Liver (tissue), 9 donors: ENCODE data around the gene PLEKHG4. TPM values are rescaled to one million over a fixed set of nuclear protein-coding genes. Genes with fewer than 3 reads are reported as not detected.

Experiments
- DNase-seq: peaks from one replicate; pipeline ENCODE4 v3.0.0-alpha.2; 2017; ENCODE audit warnings: low spot score
- H3K27ac ChIP-seq, 2 donors: one replicate each; pipeline ENCODE4 v1.7.0; 2013; ENCODE audit warnings: inconsistent platforms in 2 of 2, low read length in 2 of 2, control low read depth in 1 of 2, low read depth in 1 of 2, mild to moderate bottlenecking in 1 of 2
- H3K27me3 ChIP-seq, 4 donors: one replicate each; pipeline versions ENCODE4 v1.6.1 to v1.7.0; 2013; ENCODE audit warnings: low read length in 3 of 4, inconsistent platforms in 1 of 4, mild to moderate bottlenecking in 1 of 4, moderate library complexity in 1 of 4; ENCODE audit not compliant: control insufficient read depth in 4 of 4, insufficient read depth in 4 of 4
- H3K36me3 ChIP-seq, 4 donors: one replicate each; pipeline versions ENCODE4 v1.6.1 to v1.7.0; 2013; ENCODE audit warnings: low read length in 3 of 4, mild to moderate bottlenecking in 3 of 4, low read depth in 1 of 4, moderate library complexity in 1 of 4; ENCODE audit not compliant: control insufficient read depth in 4 of 4, insufficient read depth in 3 of 4
- H3K4me1 ChIP-seq, 4 donors: one replicate each; pipeline versions ENCODE4 v1.6.1 to v1.7.0; 2013; ENCODE audit warnings: low read length in 3 of 4, mild to moderate bottlenecking in 3 of 4, moderate library complexity in 1 of 4; ENCODE audit not compliant: control insufficient read depth in 4 of 4, insufficient read depth in 4 of 4
- H3K4me3 ChIP-seq, 3 donors: one replicate each; pipeline versions ENCODE4 v1.6.1 to v1.7.0; 2013; ENCODE audit warnings: low read length in 3 of 3, control low read depth in 1 of 3, low read depth in 1 of 3, mild to moderate bottlenecking in 1 of 3
- H3K9ac ChIP-seq, 2 donors: one replicate each; pipeline ENCODE4 v1.7.0; 2013; ENCODE audit warnings: low read length in 2 of 2, mild to moderate bottlenecking in 2 of 2, moderate library complexity in 2 of 2, control low read depth in 1 of 2, low read depth in 1 of 2
- H3K9me3 ChIP-seq, 4 donors: one replicate each; pipeline versions ENCODE4 v1.6.1 to v1.7.0; 2013; ENCODE audit warnings: low read length in 3 of 4; ENCODE audit not compliant: control insufficient read depth in 4 of 4
- EGR1 ChIP-seq, 2 donors: IDR thresholded peaks; 2 replicates each; pipeline ENCODE4 v1.6.1; 2016 to 2018; ENCODE audit warnings: antibody characterized with exemption in 2 of 2, low read depth in 2 of 2
- FOXA1 ChIP-seq: IDR thresholded peaks from 2 replicates; pipeline ENCODE4 v1.6.1; 2016; ENCODE audit warnings: antibody characterized with exemption
- GABPA ChIP-seq, 2 donors: IDR thresholded peaks in 1 of 2; conservative IDR thresholded peaks in 1 of 2; 2 replicates each; pipeline ENCODE4 v1.6.1; 2016; ENCODE audit warnings: antibody characterized with exemption in 2 of 2, mild to moderate bottlenecking in 1 of 2, moderate library complexity in 1 of 2
- HNF4A ChIP-seq, 2 donors: conservative IDR thresholded peaks; 2 replicates each; pipeline ENCODE4 v1.6.1; 2016; ENCODE audit warnings: antibody characterized with exemption in 2 of 2, mild to moderate bottlenecking in 2 of 2
- HNF4G ChIP-seq: IDR thresholded peaks from 2 replicates; pipeline ENCODE4 v1.6.1; 2016; ENCODE audit warnings: antibody characterized with exemption
- JUND ChIP-seq, 2 donors: IDR thresholded peaks; 2 replicates each; pipeline ENCODE4 v1.6.1; 2016; ENCODE audit warnings: antibody characterized with exemption in 2 of 2
- MAX ChIP-seq: IDR thresholded peaks from 2 replicates; pipeline ENCODE4 v1.6.1; 2016; ENCODE audit warnings: antibody characterized with exemption
- NR2F2 ChIP-seq: IDR thresholded peaks from 2 replicates; pipeline ENCODE4 v1.6.1; 2016; ENCODE audit warnings: antibody characterized with exemption
- RAD21 ChIP-seq, 2 donors: IDR thresholded peaks; 2 replicates each; pipeline ENCODE4 v1.6.1; 2016; ENCODE audit warnings: antibody characterized with exemption in 2 of 2, mild to moderate bottlenecking in 2 of 2
- RXRA ChIP-seq, 2 donors: IDR thresholded peaks; 2 replicates each; pipeline ENCODE4 v1.6.1; 2017 to 2018; ENCODE audit warnings: antibody characterized with exemption in 2 of 2, mild to moderate bottlenecking in 1 of 2
- SP1 ChIP-seq: IDR thresholded peaks from 2 replicates; pipeline ENCODE4 v1.6.1; 2018; ENCODE audit warnings: antibody characterized with exemption, mild to moderate bottlenecking
- TAF1 ChIP-seq: conservative IDR thresholded peaks from 2 replicates; pipeline ENCODE4 v1.6.1; 2016; ENCODE audit warnings: antibody characterized with exemption, mild to moderate bottlenecking
- YY1 ChIP-seq: IDR thresholded peaks from 2 replicates; pipeline ENCODE4 v1.6.1; 2016; ENCODE audit warnings: antibody characterized with exemption, mild to moderate bottlenecking
- WGBS: extraction: QIAGEN DNeasy Blood & Tissue Kit; methylation state at CpG from one replicate; pipeline ENCODE4 v1.1.7; 2013; 5-methylcytosine and 5-hydroxymethylcytosine counted together
- polyA plus RNA-seq, 2 donors: library from polyadenylated mRNA; stranded (reverse) in 1 of 2; unstranded in 1 of 2; fragments of 200-250 nt in 1 of 2; fragments of >200 nt in 1 of 2; fragmentation: Nextera tagmentation in 1 of 2; extraction: Ambion mirVana in 1 of 2; gene quantifications; one replicate each; pipeline versions ENCODE4 v1.2.1 to v1.2.3, GENCODE V29; 2013 to 2015
- total RNA-seq, 2 donors: library from RNA; depleted of rRNA; stranded (reverse); fragments of >200 nt; gene quantifications; one replicate each; pipeline ENCODE4 v1.2.3, GENCODE V29; 2014
- TF ChIP-seq, protein P1 (sequence below): fragments of 150-350 bp; IDR thresholded peaks from 2 replicates; pipeline ENCODE4 v1.5.1; 2017; ENCODE audit warnings: improper control_type of control experiment, low read depth, low read length; ENCODE audit not compliant: missing input control
- TF ChIP-seq, protein P2 (sequence below): IDR thresholded peaks from 2 replicates; pipeline ENCODE4 v1.6.1; 2016; ENCODE audit warnings: antibody characterized with exemption
- TF ChIP-seq, protein P3 (sequence below): IDR thresholded peaks from 2 replicates; pipeline ENCODE4 v1.6.1; 2016; ENCODE audit warnings: antibody characterized with exemption, mild to moderate bottlenecking
- TF ChIP-seq, protein P4 (sequence below): IDR thresholded peaks from 2 replicates; pipeline ENCODE4 v1.6.1; 2016; ENCODE audit warnings: antibody characterized with exemption
- donor health status: healthy.
- donor health status: healthy.
- donor health status: healthy.
- donor health status: healthy.
- donor health status: healthy.

PLEKHG4 gene
- total and polyA plus RNA-seq, 4 donors: 0.21 to 2.6 (median 0.68) TPM

- H3K4me3 ChIP-seq: no peak overlapping the region
- no peaks in the 10 kb centered on the region for H3K9me3 ChIP-seq
- WGBS: 92% methylated on average over 14 of the region's 14 CpGs
- no peaks in the 10 kb centered on the region for H3K36me3 ChIP-seq
- no peak for DNase-seq
- no peak overlapping the region for H3K27ac ChIP-seq
- TF ChIP-seq HNF4A (conservative IDR thresholded peaks at IDR 0.05): no peak
- TF ChIP-seq, protein P1, sequence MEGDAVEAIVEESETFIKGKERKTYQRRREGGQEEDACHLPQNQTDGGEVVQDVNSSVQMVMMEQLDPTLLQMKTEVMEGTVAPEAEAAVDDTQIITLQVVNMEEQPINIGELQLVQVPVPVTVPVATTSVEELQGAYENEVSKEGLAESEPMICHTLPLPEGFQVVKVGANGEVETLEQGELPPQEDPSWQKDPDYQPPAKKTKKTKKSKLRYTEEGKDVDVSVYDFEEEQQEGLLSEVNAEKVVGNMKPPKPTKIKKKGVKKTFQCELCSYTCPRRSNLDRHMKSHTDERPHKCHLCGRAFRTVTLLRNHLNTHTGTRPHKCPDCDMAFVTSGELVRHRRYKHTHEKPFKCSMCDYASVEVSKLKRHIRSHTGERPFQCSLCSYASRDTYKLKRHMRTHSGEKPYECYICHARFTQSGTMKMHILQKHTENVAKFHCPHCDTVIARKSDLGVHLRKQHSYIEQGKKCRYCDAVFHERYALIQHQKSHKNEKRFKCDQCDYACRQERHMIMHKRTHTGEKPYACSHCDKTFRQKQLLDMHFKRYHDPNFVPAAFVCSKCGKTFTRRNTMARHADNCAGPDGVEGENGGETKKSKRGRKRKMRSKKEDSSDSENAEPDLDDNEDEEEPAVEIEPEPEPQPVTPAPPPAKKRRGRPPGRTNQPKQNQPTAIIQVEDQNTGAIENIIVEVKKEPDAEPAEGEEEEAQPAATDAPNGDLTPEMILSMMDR: no peak
- TF ChIP-seq GABPA (IDR thresholded peaks at IDR 0.05 in 1 of 2, conservative IDR thresholded peaks at IDR 0.05 in 1 of 2): no peak
- no peak for TF ChIP-seq FOXA1
- no peak for TF ChIP-seq RXRA (IDR thresholded peaks at IDR 0.05)
- TF ChIP-seq YY1: no peak
- no peak for TF ChIP-seq JUND (IDR thresholded peaks at IDR 0.05)
- TF ChIP-seq, protein P2, sequence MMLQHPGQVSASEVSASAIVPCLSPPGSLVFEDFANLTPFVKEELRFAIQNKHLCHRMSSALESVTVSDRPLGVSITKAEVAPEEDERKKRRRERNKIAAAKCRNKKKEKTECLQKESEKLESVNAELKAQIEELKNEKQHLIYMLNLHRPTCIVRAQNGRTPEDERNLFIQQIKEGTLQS: no peak
- no peak for TF ChIP-seq SP1
- TF ChIP-seq EGR1 (IDR thresholded peaks at IDR 0.05; ENCODE audit: low read depth in 2 of 2): no peak
- TF ChIP-seq MAX: no peak
- no peak for TF ChIP-seq HNF4G
- no peak for TF ChIP-seq RAD21 (IDR thresholded peaks at IDR 0.05)
- no peak for TF ChIP-seq NR2F2
- TF ChIP-seq TAF1: no peak
- TF ChIP-seq, protein P3, sequence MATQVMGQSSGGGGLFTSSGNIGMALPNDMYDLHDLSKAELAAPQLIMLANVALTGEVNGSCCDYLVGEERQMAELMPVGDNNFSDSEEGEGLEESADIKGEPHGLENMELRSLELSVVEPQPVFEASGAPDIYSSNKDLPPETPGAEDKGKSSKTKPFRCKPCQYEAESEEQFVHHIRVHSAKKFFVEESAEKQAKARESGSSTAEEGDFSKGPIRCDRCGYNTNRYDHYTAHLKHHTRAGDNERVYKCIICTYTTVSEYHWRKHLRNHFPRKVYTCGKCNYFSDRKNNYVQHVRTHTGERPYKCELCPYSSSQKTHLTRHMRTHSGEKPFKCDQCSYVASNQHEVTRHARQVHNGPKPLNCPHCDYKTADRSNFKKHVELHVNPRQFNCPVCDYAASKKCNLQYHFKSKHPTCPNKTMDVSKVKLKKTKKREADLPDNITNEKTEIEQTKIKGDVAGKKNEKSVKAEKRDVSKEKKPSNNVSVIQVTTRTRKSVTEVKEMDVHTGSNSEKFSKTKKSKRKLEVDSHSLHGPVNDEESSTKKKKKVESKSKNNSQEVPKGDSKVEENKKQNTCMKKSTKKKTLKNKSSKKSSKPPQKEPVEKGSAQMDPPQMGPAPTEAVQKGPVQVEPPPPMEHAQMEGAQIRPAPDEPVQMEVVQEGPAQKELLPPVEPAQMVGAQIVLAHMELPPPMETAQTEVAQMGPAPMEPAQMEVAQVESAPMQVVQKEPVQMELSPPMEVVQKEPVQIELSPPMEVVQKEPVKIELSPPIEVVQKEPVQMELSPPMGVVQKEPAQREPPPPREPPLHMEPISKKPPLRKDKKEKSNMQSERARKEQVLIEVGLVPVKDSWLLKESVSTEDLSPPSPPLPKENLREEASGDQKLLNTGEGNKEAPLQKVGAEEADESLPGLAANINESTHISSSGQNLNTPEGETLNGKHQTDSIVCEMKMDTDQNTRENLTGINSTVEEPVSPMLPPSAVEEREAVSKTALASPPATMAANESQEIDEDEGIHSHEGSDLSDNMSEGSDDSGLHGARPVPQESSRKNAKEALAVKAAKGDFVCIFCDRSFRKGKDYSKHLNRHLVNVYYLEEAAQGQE: no peak
- peaks cover 0 to 2% (median 0%) of the 10 kb centered on the region in 4 donors for H3K4me1 ChIP-seq
- H3K27me3 ChIP-seq: no peaks in the 10 kb centered on the region
- H3K9ac ChIP-seq: no peak overlapping the region
Measured at GRCh38 chr16:67281536-67282446, 2.5 kb downstream of the PLEKHG4 start.

GRCh38 chr16:67282447-67282805 is 3.1 kb downstream of the PLEKHG4 start:
- TF ChIP-seq TAF1 (no peak), JUND (IDR thresholded peaks at IDR 0.05) (no peak), EGR1 (IDR thresholded peaks at IDR 0.05; ENCODE audit: low read depth in 2 of 2) (no peak), FOXA1 (no peak), YY1 (no peak)
- TF ChIP-seq, protein P4, sequence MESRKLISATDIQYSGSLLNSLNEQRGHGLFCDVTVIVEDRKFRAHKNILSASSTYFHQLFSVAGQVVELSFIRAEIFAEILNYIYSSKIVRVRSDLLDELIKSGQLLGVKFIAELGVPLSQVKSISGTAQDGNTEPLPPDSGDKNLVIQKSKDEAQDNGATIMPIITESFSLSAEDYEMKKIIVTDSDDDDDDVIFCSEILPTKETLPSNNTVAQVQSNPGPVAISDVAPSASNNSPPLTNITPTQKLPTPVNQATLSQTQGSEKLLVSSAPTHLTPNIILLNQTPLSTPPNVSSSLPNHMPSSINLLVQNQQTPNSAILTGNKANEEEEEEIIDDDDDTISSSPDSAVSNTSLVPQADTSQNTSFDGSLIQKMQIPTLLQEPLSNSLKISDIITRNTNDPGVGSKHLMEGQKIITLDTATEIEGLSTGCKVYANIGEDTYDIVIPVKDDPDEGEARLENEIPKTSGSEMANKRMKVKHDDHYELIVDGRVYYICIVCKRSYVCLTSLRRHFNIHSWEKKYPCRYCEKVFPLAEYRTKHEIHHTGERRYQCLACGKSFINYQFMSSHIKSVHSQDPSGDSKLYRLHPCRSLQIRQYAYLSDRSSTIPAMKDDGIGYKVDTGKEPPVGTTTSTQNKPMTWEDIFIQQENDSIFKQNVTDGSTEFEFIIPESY: no peak

More at GRCh38 chr16:67282447-67282805, 3.1 kb downstream of the PLEKHG4 start:
- Histone ChIP-seq H3K9ac (no peak overlapping the region), H3K9me3 (no peaks in the 10 kb centered on the region), H3K36me3 (no peaks in the 10 kb centered on the region), H3K27me3 (no peaks in the 10 kb centered on the region), H3K27ac (no peak overlapping the region), H3K4me1 (peaks cover 0 to 2% (median 0%) of the 10 kb centered on the region in 4 donors), H3K4me3 (no peak overlapping the region)
- no peak for DNase-seq
- WGBS: 95% methylated on average over 10 of the region's 10 CpGs
